ENCODE data around the gene FHAD1. TPM values are rescaled to one million over a fixed set of nuclear protein-coding genes. Genes with fewer than 3 reads are reported as not detected.

FHAD1 gene
- total and polyA plus RNA-seq, 8 donors: 0.75 to 5.5 (median 2.1) TPM

- H3K4me3 ChIP-seq: no peak overlapping the region
- ATAC-seq (peak; percentile 18 to 36 (median 30)), DNase-seq (peak in 1 of 6 donors; percentile 9), FAIRE-seq (no peak)
- peaks cover 24 to 54% (median 42%) of the 10 kb centered on the region in 3 donors for H3K4me1 ChIP-seq
- H3K9me3 ChIP-seq: no peaks in the 10 kb centered on the region
- WGBS, 2 donors: 42 to 43% methylated on average over 17 of the region's 17 CpGs
- H3K36me3 ChIP-seq: peaks cover 0 to 12% (median 0%) of the 10 kb centered on the region in 3 donors
- intact Hi-C loops (cut with DNase I): loop anchor here in 1 of 3 donors (10.0 kb wide), 1 partner anchor 48 kb away; no protein-coding TSS in a partner anchor
- no peaks in the 10 kb centered on the region for H3K27me3 ChIP-seq
- TF ChIP-seq CTCF (IDR thresholded peaks at IDR 0.05): no peak
- no peak overlapping the region for H3K27ac ChIP-seq
These were observed 34.6 kb upstream of the FHAD1 start for GRCh38 chr1:15212216-15212953.

GRCh38 chr1:15212954-15213291, 34.1 kb upstream of the FHAD1 start:
- TF ChIP-seq CTCF (IDR thresholded peaks at IDR 0.05): no peak
- Histone ChIP-seq H3K9me3 (no peaks in the 10 kb centered on the region), H3K27me3 (no peaks in the 10 kb centered on the region), H3K4me3 (no peak overlapping the region), H3K4me1 (peaks cover 23 to 53% (median 36%) of the 10 kb centered on the region in 3 donors), H3K27ac (peak overlapping the region in 1 of 4 donors; percentile 12), H3K36me3 (peaks cover 0 to 12% (median 0%) of the 10 kb centered on the region in 3 donors)
- intact Hi-C loops (cut with DNase I): loop anchor here in 1 of 3 donors (10.0 kb wide), 1 partner anchor 48 kb away; no protein-coding TSS in a partner anchor
- FAIRE-seq (no peak), ATAC-seq (peak in 3 of 4 donors; percentile 4 to 7 (median 6)), DNase-seq (no peak)
- 67 to 71% methylated on average over 3 of the region's 3 CpGs for WGBS, 2 donors

- no peak for DNase-seq
- intact Hi-C loops (cut with DNase I): loop anchor here in 1 of 3 donors (10.0 kb wide), 1 partner anchor 49 kb away; no protein-coding TSS in a partner anchor
- peaks cover 27 to 48% (median 32%) of the 10 kb centered on the region in 3 donors for H3K4me1 ChIP-seq
- no peak overlapping the region for H3K27ac ChIP-seq
- no peaks in the 10 kb centered on the region for H3K27me3 ChIP-seq
- H3K4me3 ChIP-seq: no peak overlapping the region
- FAIRE-seq: no peak
- no peak for TF ChIP-seq CTCF (IDR thresholded peaks at IDR 0.05)
- peak in 2 of 4 donors; percentile 43 to 52 for ATAC-seq
- H3K9me3 ChIP-seq: no peaks in the 10 kb centered on the region
- 40 to 45% methylated on average over 7 of the region's 7 CpGs for WGBS, 2 donors
- peaks cover 0 to 12% (median 0%) of the 10 kb centered on the region in 3 donors for H3K36me3 ChIP-seq
These were observed 33.6 kb upstream of the FHAD1 start for GRCh38 chr1:15213341-15213821.

- 85 to 89% methylated on average over 19 of the region's 19 CpGs for WGBS, 2 donors
- TF ChIP-seq CTCF (IDR thresholded peaks at IDR 0.05): no peak
- peaks cover 22 to 37% (median 27%) of the 10 kb centered on the region in 3 donors for H3K4me1 ChIP-seq
- no peak overlapping the region for H3K27ac ChIP-seq
- ATAC-seq (no peak), DNase-seq (no peak), FAIRE-seq (no peak)
- no peaks in the 10 kb centered on the region for H3K9me3 ChIP-seq
- H3K27me3 ChIP-seq: no peaks in the 10 kb centered on the region
- H3K4me3 ChIP-seq: no peak overlapping the region
- peaks cover 0 to 18% (median 0%) of the 10 kb centered on the region in 3 donors for H3K36me3 ChIP-seq
- intact Hi-C loops (cut with DNase I): loop anchor here in 1 of 3 donors (10.0 kb wide), 1 partner anchor 50 kb away; no protein-coding TSS in a partner anchor
These were observed 32.5 kb upstream of the FHAD1 start for GRCh38 chr1:15214527-15214926.

Data from pancreas (tissue), 10 donors.